Breast epithelium (tissue), 4 donors: ENCODE measurements around the gene IL27RA. TPM values are rescaled to one million over a fixed set of nuclear protein-coding genes. Genes with fewer than 3 reads are reported as not detected.

Source experiments
- DNase-seq, 2 donors: peaks; one replicate each; pipeline ENCODE4 v3.0.0-alpha.2; 2019; ENCODE audit warnings: low spot score in 2 of 2
- H3K27ac ChIP-seq, 2 donors: fragments of 200-600 bp; sonication (generic) in 1 of 2; one replicate each; pipeline ENCODE4 v1.5.1; 2016 to 2019; ENCODE audit warnings: mild to moderate bottlenecking in 1 of 2
- H3K27me3 ChIP-seq, 2 donors: fragments of 200-600 bp; sonication (generic) in 1 of 2; one replicate each; pipeline versions ENCODE4 v1.5.1 to v1.6.0; 2017 to 2019; ENCODE audit warnings: control low read depth in 1 of 2, mild to moderate bottlenecking in 1 of 2
- H3K36me3 ChIP-seq: fragments of 200-600 bp; one replicate; pipeline ENCODE4 v1.5.1; 2019
- H3K4me1 ChIP-seq, 2 donors: fragments of 200-600 bp; sonication (generic); one replicate each; pipeline ENCODE4 v1.5.1; 2016 to 2019; ENCODE audit warnings: control low read depth in 1 of 2
- H3K4me3 ChIP-seq, 3 donors: fragments of 200-600 bp; sonication (generic); 1 replicate in 2 of 3; 2 replicates in 1 of 3; pipeline ENCODE4 v1.5.1; 2016 to 2019; ENCODE audit warnings: mild to moderate bottlenecking in 3 of 3, moderate library complexity in 2 of 3
- H3K9me3 ChIP-seq, 2 donors: fragments of 200-600 bp; sonication (generic) in 1 of 2; one replicate each; pipeline ENCODE4 v1.5.1; 2016 to 2019; ENCODE audit warnings: control low read depth in 1 of 2
- POLR2A ChIP-seq: fragments of 450-650 bp; IDR thresholded peaks from one replicate; pipeline ENCODE4 v1.6.1; 2016; ENCODE audit warnings: antibody characterized with exemption, mild to moderate bottlenecking, moderate library complexity
- POLR2AphosphoS5 ChIP-seq, 3 donors: sonication (generic); formaldehyde crosslinking; IDR thresholded peaks; one replicate each; pipeline ENCODE4 v1.6.1; 2017; ENCODE audit warnings: antibody characterized with exemption in 3 of 3
- intact Hi-C: fragments of 100-400 bp; cut with DNase I; formaldehyde crosslinking; loops from one replicate; pipeline ENCODE4 v1.15.1; 2023; ENCODE audit warnings: low total_unique reads
- total RNA-seq, 3 donors: library from RNA; depleted of rRNA; stranded (reverse); fragments of >200 nt; gene quantifications; one replicate each; pipeline ENCODE4 v1.1.0, GENCODE V29; 2016
- TF ChIP-seq, protein P1 (sequence below), 3 donors: fragments of 450-650 bp; IDR thresholded peaks; one replicate each; pipeline ENCODE4 v1.5.1; 2016 to 2017; ENCODE audit warnings: antibody characterized with exemption in 3 of 3, mild to moderate bottlenecking in 3 of 3, moderate library complexity in 3 of 3

IL27RA gene
- total RNA-seq, 3 donors from 2014 or later = 5.1 to 11.0 (median 5.2) TPM

DNA sequence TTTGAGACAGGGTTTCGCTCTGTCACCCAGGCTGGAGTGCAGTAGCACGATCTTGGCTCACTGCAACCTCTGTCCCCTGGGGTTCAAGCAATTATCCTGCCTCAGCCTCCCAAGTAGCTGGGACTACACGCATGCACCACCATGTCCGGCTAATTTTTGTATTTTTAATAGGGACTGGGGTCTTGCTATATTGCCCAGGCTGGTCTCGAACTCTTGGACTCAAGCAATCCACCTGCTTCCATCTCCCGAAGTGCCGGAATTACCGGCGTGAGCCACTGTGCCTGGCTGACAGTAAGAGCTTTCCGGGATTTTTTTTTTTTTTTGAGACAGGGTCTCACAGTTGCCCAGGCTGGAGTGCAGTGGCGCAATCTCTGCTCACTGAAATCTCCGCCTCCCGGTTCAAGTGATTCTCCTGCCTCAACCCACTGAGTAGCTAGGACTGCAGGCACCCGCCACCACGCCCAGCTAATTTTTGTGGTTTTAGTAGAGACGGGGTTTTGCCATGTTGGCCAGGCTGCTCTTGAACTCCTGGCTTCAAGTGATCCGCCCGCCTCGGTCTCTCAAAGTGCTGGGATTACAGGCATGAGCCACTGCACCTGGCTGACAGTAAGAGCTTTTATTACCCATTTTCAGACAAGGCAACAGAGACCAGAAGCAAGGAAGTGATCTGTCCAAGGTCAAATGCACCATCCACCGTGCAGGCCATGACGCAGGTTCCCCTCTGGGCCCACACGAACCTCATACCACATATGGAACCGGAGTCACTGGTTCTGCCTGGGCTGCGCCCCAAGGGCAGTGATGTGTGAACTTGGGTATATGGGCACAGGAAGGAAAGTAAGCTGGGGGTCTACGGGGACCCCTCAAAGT lies 46.5 kb upstream of the IL27RA start:
- no peaks in the 10 kb centered on the region for H3K36me3 ChIP-seq
- H3K4me1 ChIP-seq = peaks cover 2 to 10% of the 10 kb centered on the region in 2 donors
- no peak overlapping the region for H3K4me3 ChIP-seq
- H3K27me3 ChIP-seq = no peaks in the 10 kb centered on the region
- no peaks in the 10 kb centered on the region for H3K9me3 ChIP-seq
- TF ChIP-seq POLR2AphosphoS5 (IDR thresholded peaks at IDR 0.05) = no peak
- TF ChIP-seq, protein P1, sequence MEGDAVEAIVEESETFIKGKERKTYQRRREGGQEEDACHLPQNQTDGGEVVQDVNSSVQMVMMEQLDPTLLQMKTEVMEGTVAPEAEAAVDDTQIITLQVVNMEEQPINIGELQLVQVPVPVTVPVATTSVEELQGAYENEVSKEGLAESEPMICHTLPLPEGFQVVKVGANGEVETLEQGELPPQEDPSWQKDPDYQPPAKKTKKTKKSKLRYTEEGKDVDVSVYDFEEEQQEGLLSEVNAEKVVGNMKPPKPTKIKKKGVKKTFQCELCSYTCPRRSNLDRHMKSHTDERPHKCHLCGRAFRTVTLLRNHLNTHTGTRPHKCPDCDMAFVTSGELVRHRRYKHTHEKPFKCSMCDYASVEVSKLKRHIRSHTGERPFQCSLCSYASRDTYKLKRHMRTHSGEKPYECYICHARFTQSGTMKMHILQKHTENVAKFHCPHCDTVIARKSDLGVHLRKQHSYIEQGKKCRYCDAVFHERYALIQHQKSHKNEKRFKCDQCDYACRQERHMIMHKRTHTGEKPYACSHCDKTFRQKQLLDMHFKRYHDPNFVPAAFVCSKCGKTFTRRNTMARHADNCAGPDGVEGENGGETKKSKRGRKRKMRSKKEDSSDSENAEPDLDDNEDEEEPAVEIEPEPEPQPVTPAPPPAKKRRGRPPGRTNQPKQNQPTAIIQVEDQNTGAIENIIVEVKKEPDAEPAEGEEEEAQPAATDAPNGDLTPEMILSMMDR (IDR thresholded peaks at IDR 0.05) = no peak
- no peak for TF ChIP-seq POLR2A
- intact Hi-C loops = no loop called here
- DNase-seq = no peak
- peak overlapping the region; percentile 90 to 95 for H3K27ac ChIP-seq

DNA sequence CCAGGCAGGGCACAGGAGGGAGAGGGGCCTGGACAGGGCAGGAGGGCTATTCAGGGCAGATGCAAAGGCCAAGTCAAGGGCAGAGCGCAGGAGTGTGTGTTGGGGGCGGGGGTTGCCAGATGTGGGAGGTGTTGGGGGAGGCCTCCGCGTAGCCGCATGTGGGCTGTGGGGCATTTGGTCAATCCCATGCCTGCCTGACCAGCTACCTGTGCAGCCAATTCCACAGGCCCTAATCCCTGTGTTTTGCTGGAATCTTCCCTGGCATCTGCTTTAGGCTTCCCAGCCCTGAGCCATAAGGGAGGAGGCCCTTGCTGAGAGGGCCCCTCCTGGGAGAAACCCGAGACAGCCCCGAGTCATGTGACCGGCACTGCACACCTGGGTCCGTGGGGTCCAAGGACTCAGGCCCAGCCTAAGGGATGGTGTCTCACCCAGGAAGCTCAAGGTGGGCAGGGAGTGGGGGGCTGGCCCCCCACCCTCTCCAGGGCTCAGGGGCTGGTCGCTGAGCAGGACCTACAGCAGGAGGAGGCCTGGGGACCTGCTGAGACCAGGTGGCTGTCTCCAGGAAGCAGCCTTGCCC lies 45.7 kb upstream of the IL27RA start:
- Histone ChIP-seq H3K27ac (peak overlapping the region; percentile 90 to 95), H3K36me3 (no peaks in the 10 kb centered on the region), H3K4me3 (peak overlapping the region in 1 of 3 donors; percentile 44), H3K9me3 (no peaks in the 10 kb centered on the region), H3K27me3 (no peaks in the 10 kb centered on the region), H3K4me1 (peaks cover 2 to 10% of the 10 kb centered on the region in 2 donors)
- no peak for DNase-seq
- TF ChIP-seq, protein P1 (IDR thresholded peaks at IDR 0.05) = no peak
- TF ChIP-seq POLR2AphosphoS5 (IDR thresholded peaks at IDR 0.05) = no peak
- TF ChIP-seq POLR2A = no peak
- intact Hi-C loops = no loop called here

DNA sequence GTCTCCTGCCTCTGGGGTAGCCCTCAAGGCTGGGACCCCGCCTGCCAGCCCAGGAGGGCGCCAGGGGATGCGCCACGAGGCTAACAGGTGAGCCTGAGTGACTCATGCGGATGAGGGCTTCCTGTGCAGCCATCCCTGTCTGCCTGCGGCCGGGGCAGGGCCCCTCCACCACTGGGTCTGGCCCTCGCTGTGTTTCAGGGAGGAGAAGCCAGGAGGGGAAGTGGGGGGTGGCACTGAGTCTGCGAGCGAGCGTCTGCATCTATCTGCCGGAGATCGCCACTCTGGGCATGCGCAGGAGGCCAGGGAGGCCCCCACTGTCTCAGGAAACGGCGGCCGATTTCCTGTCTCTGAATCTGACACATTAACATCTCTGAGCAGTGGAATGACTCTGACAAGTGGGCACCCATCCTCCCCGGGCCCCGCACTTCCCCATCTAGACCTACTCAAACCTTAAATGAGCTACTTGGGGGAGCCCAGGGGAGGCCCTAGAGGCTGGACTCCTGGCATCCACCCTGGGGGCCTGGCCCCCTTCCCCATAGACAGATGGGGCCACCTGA lies 45.1 kb upstream of the IL27RA start:
- H3K27ac ChIP-seq = peak overlapping the region; percentile 90 to 95
- intact Hi-C loops = no loop called here
- no peaks in the 10 kb centered on the region for H3K36me3 ChIP-seq

DNA sequence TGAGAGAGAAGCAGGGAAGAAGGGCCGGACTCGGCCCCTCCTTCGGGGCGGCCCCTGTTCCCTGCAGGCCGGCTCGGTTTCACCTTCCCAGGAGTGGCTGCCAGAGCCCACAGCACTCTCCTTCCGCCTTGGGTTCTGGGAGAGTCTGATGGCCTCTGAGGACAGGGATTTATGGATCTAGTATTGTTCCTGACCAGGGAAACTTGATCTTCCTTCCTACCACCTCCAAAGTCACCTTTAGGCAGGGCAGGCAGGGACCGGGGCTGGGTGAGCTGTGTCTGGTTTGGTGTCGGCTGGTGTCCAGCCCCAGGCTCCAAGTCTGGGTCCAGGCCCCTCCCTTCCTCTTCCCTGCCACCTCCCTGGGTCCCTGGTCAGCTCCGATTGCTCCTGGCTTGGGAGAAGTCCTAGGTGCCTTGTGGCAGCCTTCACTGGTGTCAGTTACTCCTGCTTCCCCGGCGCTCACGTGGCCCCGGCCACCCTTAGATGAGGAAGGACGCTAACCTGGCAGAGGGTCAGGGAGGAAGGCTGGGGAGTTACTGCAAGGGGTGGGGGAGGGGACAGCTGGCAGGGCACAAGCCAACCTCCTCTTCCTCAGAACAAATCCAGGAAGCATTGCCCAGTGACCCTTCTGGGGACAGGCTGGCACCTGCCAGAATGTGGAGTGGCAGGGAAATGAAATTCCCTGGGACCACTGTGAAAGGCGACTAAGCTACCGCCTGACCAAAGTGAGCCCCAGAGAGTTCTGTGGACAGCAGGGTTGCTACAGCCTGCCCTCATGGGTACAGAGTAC lies 44.3 kb upstream of the IL27RA start:
- DNase-seq = no peak
- TF ChIP-seq POLR2A (no peak), POLR2AphosphoS5 (IDR thresholded peaks at IDR 0.05) (no peak)
- TF ChIP-seq, protein P1 (IDR thresholded peaks at IDR 0.05) = no peak
- peak overlapping the region; percentile 90 to 95 for H3K27ac ChIP-seq
- H3K9me3 ChIP-seq = no peaks in the 10 kb centered on the region
- peak overlapping the region in 2 of 3 donors; percentile 4 to 44 for H3K4me3 ChIP-seq
- no peaks in the 10 kb centered on the region for H3K36me3 ChIP-seq
- H3K4me1 ChIP-seq = peaks cover 2 to 10% of the 10 kb centered on the region in 2 donors
- intact Hi-C loops = no loop called here
- H3K27me3 ChIP-seq = no peaks in the 10 kb centered on the region

More for the DNA sequence above, 45.1 kb upstream of the IL27RA start:
- TF ChIP-seq POLR2AphosphoS5 (IDR thresholded peaks at IDR 0.05) (no peak), POLR2A (no peak)
- TF ChIP-seq, protein P1 (IDR thresholded peaks at IDR 0.05) = no peak
- peaks cover 2 to 10% of the 10 kb centered on the region in 2 donors for H3K4me1 ChIP-seq
- peak in 1 of 2 donors; percentile 68 for DNase-seq
- H3K4me3 ChIP-seq = peak overlapping the region in 2 of 3 donors; percentile 4 to 44
- no peaks in the 10 kb centered on the region for H3K9me3 ChIP-seq
- no peaks in the 10 kb centered on the region for H3K27me3 ChIP-seq
